Ascending aorta (tissue), 2 donors: ENCODE measurements around the gene GABBR1. TPM values are rescaled to one million over a fixed set of nuclear protein-coding genes. Genes with fewer than 3 reads are reported as not detected.

Source experiments
- DNase-seq, 2 donors: peaks; one replicate each; pipeline ENCODE4 v3.0.0-alpha.2; 2019; ENCODE audit warnings: low spot score in 2 of 2
- H3K27ac ChIP-seq, 2 donors: fragments of 200-600 bp; sonication (generic); one replicate each; pipeline ENCODE4 v1.5.1; 2016 to 2017; ENCODE audit warnings: mild to moderate bottlenecking in 1 of 2
- H3K27me3 ChIP-seq: fragments of 200-600 bp; sonication (generic); one replicate; pipeline ENCODE4 v1.5.1; 2017
- H3K36me3 ChIP-seq, 2 donors: fragments of 200-600 bp; sonication (generic); one replicate each; pipeline ENCODE4 v1.5.1; 2016
- H3K4me1 ChIP-seq, 2 donors: fragments of 200-600 bp; sonication (generic); one replicate each; pipeline ENCODE4 v1.5.1; 2016 to 2017; ENCODE audit warnings: mild to moderate bottlenecking in 1 of 2
- H3K4me3 ChIP-seq, 2 donors: fragments of 200-600 bp; sonication (generic); one replicate each; pipeline ENCODE4 v1.5.1; 2016 to 2017; ENCODE audit warnings: mild to moderate bottlenecking in 1 of 2
- H3K9me3 ChIP-seq, 2 donors: fragments of 200-600 bp; sonication (generic); one replicate each; pipeline ENCODE4 v1.5.1; 2016
- intact Hi-C: fragments of 100-400 bp; cut with DNase I; formaldehyde crosslinking; loops from one replicate; pipeline ENCODE4 v1.15.1; 2023
- total RNA-seq: library from RNA; depleted of rRNA; stranded (reverse); fragments of >200 nt; gene quantifications from one replicate; pipeline ENCODE4 v1.1.0, GENCODE V29; 2016
- TF ChIP-seq, protein P1 (sequence below), 3 experiments: fragments of 200-600 bp in 2 of 3; fragments of 450-650 bp in 1 of 3; sonication (generic) in 2 of 3; IDR thresholded peaks; one replicate each; pipeline ENCODE4 v1.5.1; 2016 to 2019; ENCODE audit warnings: antibody characterized with exemption in 3 of 3, mild to moderate bottlenecking in 1 of 3, moderate library complexity in 1 of 3

The GABBR1 gene
- total RNA-seq, 1 donor from 2014 or later: 166 TPM

DNA sequence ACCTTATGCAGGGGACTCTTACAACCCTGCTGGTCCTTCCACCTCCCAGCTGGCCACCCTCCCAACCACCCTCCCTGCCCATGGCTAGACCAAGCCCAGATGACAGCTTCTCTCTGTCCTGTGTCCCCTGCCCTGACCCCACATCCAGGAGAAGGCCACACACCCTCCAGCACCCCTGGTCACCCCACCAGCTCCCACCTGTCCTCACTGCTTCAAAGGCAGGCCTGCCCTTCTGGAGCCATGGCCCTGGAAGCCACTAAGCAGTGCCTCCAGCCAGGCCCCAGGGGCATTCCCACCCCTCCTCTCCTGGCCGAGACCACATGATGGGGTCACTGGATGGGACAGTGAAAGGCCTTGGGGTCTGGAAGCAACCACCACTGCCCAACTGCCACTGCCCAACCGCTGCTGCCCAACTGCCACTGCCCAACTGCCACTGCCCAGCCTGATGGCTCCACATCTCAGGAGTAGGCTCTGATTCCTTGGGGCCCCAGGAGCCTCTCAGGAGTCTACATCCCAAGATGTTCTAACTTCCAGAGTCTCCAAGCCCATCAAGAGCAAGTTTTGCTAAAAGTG, 103.9 kb downstream of the GABBR1 start:
- TF ChIP-seq, protein P1, sequence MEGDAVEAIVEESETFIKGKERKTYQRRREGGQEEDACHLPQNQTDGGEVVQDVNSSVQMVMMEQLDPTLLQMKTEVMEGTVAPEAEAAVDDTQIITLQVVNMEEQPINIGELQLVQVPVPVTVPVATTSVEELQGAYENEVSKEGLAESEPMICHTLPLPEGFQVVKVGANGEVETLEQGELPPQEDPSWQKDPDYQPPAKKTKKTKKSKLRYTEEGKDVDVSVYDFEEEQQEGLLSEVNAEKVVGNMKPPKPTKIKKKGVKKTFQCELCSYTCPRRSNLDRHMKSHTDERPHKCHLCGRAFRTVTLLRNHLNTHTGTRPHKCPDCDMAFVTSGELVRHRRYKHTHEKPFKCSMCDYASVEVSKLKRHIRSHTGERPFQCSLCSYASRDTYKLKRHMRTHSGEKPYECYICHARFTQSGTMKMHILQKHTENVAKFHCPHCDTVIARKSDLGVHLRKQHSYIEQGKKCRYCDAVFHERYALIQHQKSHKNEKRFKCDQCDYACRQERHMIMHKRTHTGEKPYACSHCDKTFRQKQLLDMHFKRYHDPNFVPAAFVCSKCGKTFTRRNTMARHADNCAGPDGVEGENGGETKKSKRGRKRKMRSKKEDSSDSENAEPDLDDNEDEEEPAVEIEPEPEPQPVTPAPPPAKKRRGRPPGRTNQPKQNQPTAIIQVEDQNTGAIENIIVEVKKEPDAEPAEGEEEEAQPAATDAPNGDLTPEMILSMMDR (IDR thresholded peaks at IDR 0.05): no peak
- Histone ChIP-seq H3K4me1 (no peaks in the 10 kb centered on the region), H3K9me3 (no peaks in the 10 kb centered on the region), H3K36me3 (no peaks in the 10 kb centered on the region), H3K27ac (no peak overlapping the region), H3K4me3 (no peak overlapping the region), H3K27me3 (no peaks in the 10 kb centered on the region)
- intact Hi-C loops: no loop called here
- DNase-seq: no peak

DNA sequence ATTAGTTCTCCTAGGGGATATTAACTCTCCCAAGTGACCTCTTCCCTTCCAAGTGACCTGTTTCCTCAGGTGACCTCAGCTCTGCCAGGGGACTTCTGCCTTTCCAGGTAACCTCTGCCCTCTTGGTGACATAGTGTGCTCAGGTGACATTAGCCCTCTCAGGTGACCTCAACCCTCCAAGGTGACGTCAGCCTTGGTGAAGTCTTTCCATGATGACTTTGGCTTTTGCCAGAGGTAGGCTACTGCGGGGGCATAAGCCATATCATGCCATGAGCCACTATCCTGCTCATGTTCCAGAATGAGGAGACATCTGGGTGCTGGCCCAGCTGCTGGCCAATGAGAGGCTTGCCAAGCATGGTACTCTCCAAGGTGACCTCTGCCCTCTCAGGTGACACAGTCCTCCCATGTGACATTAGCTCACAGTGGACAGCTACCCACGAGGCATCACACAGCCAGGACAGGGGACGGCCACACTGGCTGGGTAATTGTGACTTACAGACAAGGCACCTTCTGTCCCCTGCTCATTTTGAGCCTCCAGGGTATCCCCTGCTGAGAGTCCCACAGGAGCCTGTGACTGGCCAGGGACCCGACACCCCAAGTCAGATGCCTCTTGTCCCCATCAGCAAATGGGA, 104.6 kb downstream of the GABBR1 start:
- no peaks in the 10 kb centered on the region for H3K4me1 ChIP-seq
- no peaks in the 10 kb centered on the region for H3K27me3 ChIP-seq
- no peak overlapping the region for H3K4me3 ChIP-seq
- DNase-seq: no peak
- H3K36me3 ChIP-seq: no peaks in the 10 kb centered on the region
- H3K9me3 ChIP-seq: no peaks in the 10 kb centered on the region
- H3K27ac ChIP-seq: no peak overlapping the region
- TF ChIP-seq, protein P1 (IDR thresholded peaks at IDR 0.05): no peak
- intact Hi-C loops: no loop called here

DNA sequence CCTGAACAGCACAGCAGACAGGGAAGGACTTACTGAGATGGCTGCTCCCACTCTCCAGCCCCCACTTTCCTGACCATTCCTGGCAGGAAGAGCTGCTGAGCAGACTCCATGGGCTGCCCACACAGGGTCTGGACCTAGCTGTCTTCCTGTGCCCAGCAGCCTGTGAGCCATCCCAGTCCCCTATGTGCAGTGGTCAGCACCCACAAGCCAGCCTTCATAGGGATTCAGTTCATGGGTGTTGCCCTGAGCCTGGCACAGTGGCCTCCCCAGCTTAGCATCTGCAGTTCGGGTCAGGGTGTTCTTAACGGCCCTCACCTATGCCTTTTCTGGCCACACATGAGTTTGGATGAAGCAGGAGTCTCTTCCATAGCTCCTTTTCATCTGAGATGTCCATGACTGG, 105.4 kb downstream of the GABBR1 start:
- H3K27me3 ChIP-seq: no peaks in the 10 kb centered on the region
- H3K36me3 ChIP-seq: no peaks in the 10 kb centered on the region
- H3K4me3 ChIP-seq: no peak overlapping the region
- H3K9me3 ChIP-seq: no peaks in the 10 kb centered on the region
- intact Hi-C loops: no loop called here
- TF ChIP-seq, protein P1 (IDR thresholded peaks at IDR 0.05): no peak
- H3K4me1 ChIP-seq: no peaks in the 10 kb centered on the region
- no peak overlapping the region for H3K27ac ChIP-seq
- no peak for DNase-seq

DNA sequence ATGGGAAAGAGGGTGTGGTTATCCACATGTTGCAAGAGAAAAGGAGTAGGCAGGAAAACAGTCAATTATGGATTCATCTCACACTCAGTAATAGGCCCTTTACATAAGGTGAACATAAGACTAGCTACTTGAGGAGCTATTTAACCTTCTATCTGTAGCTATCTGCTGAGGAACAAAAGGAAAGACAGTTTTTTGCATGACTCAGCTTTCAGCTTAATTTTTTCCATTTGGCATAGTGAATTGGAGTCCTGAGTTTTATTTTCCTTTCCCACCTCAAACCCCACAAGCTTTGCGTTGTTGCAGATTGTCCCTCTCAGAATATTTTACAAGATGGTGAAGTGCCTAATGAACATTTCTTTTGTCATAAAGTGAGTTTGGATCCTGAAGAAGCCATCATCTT, 105.9 kb downstream of the GABBR1 start:
- no peak overlapping the region for H3K27ac ChIP-seq
- H3K4me1 ChIP-seq: no peaks in the 10 kb centered on the region
- TF ChIP-seq, protein P1 (IDR thresholded peaks at IDR 0.05): no peak
- intact Hi-C loops: no loop called here
- no peak for DNase-seq
- H3K4me3 ChIP-seq: no peak overlapping the region
- no peaks in the 10 kb centered on the region for H3K27me3 ChIP-seq
- H3K36me3 ChIP-seq: no peaks in the 10 kb centered on the region
- H3K9me3 ChIP-seq: no peaks in the 10 kb centered on the region

GRCh38 chr6:29525311-29525639, 107.7 kb downstream of the GABBR1 start:
- intact Hi-C loops: no loop called here
- Histone ChIP-seq H3K4me3 (no peak overlapping the region), H3K36me3 (no peaks in the 10 kb centered on the region), H3K4me1 (no peaks in the 10 kb centered on the region), H3K27me3 (no peaks in the 10 kb centered on the region), H3K9me3 (no peaks in the 10 kb centered on the region), H3K27ac (no peak overlapping the region)
- DNase-seq: no peak
- TF ChIP-seq, protein P1 (IDR thresholded peaks at IDR 0.05): no peak
